Stimulated activated CD4-positive, alpha-beta T cell treated with anti-CD3 and anti-CD28 coated beads, Interleukin-4, amount 100 ng/mL, for 1 hour (primary cell): ENCODE measurements around the gene CD19.

Source experiments
- DNase-seq: peaks from one replicate; pipeline ENCODE4 v3.0.0-alpha.2; 2020

The CD19 gene

GRCh38 chr16:28983644-28984043 is 51.9 kb downstream of the CD19 start:
- DNase-seq = no peak

- no peak for DNase-seq
These were observed 52.3 kb downstream of the CD19 start for GRCh38 chr16:28984091-28984490.

GRCh38 chr16:28984619-28985135 is 52.9 kb downstream of the CD19 start, which contains the start of gene LAT:
TSS of gene LAT (plus strand) at chr16:28985052. CDS start at chr16:28985418, 366 bp downstream.
- DNase-seq = peak; percentile 79

- DNase-seq = peak; percentile 28
These were observed 53.7 kb downstream of the CD19 start for GRCh38 chr16:28985211-28986041.

- peak; percentile 23 for DNase-seq
These were observed 54.3 kb downstream of the CD19 start for GRCh38 chr16:28986046-28986445.

GRCh38 chr16:28986492-28986891 is 54.7 kb downstream of the CD19 start:
- DNase-seq = peak; percentile 22

GRCh38 chr16:28987170-28987853 is 55.5 kb downstream of the CD19 start:
- DNase-seq = no peak
